Measurements from ENCODE around the gene POU3F3.

POU3F3 gene

GRCh38 chr2:104878863-104879512 lies 25.1 kb downstream of the POU3F3 start:
- Histone ChIP-seq H3K9ac (no peak overlapping the region), H3K4me1 (no peaks in the 10 kb centered on the region), H3K36me3 (ENCODE audit: control insufficient read depth, insufficient read depth, low read length) (no peaks in the 10 kb centered on the region), H3K4me3 (ENCODE audit: low read depth, low read length) (no peak overlapping the region), H3K27ac (no peak overlapping the region), H3K27me3 (ENCODE audit: control insufficient read depth, insufficient read depth, low read length) (no peaks in the 10 kb centered on the region), H2AFZ (no peak overlapping the region), H3K4me2 (ENCODE audit: low read length) (no peak overlapping the region), H3K9me3 (ENCODE audit: control insufficient read depth, low read length) (no peaks in the 10 kb centered on the region), H3K79me2 (no peaks in the 10 kb centered on the region)
- TF ChIP-seq CTCF (IDR thresholded peaks at IDR 0.05): no peak

DNA sequence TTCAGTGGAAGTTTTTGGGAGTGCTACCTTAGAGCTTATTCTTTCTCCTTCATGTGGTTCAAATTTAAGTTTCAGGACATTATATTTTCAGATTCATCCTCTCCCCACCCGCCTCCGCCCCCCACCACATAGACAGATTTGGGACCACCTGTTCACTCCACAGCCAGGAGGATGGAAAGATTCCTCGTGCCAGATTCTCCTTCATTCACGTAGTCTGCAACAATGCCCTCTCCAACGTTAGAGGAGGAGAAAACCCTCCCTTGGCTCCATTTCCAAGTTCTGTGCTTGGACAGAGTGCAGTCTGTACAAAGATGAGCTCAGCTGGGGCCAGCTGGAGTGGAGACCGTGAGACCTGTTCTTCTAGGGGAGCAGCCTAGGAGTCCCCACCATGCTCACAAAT lies 26.2 kb downstream of the POU3F3 start:
- no peaks in the 10 kb centered on the region for H3K27me3 ChIP-seq (ENCODE audit: control insufficient read depth, insufficient read depth, low read length)
- no peak overlapping the region for H2AFZ ChIP-seq
- no peak overlapping the region for H3K9ac ChIP-seq
- no peaks in the 10 kb centered on the region for H3K79me2 ChIP-seq
- no peaks in the 10 kb centered on the region for H3K9me3 ChIP-seq (ENCODE audit: control insufficient read depth, low read length)
- no peaks in the 10 kb centered on the region for H3K36me3 ChIP-seq (ENCODE audit: control insufficient read depth, insufficient read depth, low read length)
- no peak overlapping the region for H3K4me3 ChIP-seq (ENCODE audit: low read depth, low read length)
- TF ChIP-seq CTCF (IDR thresholded peaks at IDR 0.05): no peak
- no peaks in the 10 kb centered on the region for H3K4me1 ChIP-seq
- H3K27ac ChIP-seq: no peak overlapping the region
- no peak overlapping the region for H3K4me2 ChIP-seq (ENCODE audit: low read length)

DNA sequence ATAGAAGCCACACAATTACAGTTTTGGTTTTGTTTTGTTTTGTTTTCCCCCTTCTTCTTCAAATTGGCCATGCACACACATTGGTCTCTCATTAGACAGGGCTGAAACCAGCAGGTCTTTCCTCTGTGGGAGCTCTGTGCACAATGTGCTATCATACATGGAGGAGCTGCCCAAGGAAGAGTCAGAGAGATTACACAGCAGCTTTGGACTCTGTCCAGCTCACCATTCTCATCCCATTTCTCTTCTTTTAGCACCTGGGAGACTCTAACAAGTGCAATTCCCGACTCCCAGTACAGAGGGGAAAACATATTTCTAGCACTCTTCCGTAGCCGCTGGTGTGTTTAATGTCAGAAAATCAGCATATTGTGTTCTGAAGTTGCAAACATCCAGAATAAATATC lies 29.4 kb downstream of the POU3F3 start:
- Histone ChIP-seq H3K27ac (no peak overlapping the region), H3K79me2 (no peaks in the 10 kb centered on the region), H3K36me3 (ENCODE audit: control insufficient read depth, insufficient read depth, low read length) (no peaks in the 10 kb centered on the region), H3K4me1 (no peaks in the 10 kb centered on the region), H3K4me3 (ENCODE audit: low read depth, low read length) (no peak overlapping the region), H3K4me2 (ENCODE audit: low read length) (no peak overlapping the region), H3K9ac (no peak overlapping the region), H2AFZ (no peak overlapping the region), H3K9me3 (ENCODE audit: control insufficient read depth, low read length) (no peaks in the 10 kb centered on the region), H3K27me3 (ENCODE audit: control insufficient read depth, insufficient read depth, low read length) (no peaks in the 10 kb centered on the region)
- no peak for TF ChIP-seq CTCF (IDR thresholded peaks at IDR 0.05)

DNA sequence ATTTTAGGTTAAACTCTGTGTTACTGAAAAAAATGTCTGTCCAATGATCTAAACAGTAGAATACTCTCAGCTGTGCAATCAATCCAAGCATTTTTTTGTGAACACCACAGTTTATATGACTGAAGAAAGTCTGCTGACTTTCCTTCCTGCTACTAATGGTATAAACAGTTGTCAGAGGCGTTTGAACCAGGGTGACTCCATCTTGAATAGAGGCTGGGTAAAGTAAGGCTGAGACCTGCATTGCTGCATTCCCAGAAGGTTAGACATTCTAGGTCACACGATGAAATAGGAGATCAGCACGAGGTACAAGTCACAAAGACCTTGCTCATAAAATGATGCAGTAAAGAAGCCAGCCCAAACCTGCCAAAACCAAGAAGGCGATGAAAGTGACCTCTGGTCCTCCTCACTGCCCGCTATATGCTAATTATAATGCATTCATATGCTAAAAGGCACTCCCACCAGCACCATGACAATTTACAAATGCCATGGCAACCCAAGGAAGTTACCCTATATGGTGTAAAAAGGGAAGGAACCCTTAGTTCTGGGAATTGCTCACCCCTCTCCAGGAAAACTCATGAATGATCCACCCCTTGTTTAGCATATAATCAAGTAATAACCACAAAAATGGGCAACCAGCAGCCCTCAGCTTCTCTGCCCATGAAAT lies 31.3 kb downstream of the POU3F3 start:
- Histone ChIP-seq H3K27ac (no peak overlapping the region), H3K27me3 (ENCODE audit: control insufficient read depth, insufficient read depth, low read length) (no peaks in the 10 kb centered on the region), H3K4me1 (no peaks in the 10 kb centered on the region), H3K9ac (no peak overlapping the region), H2AFZ (no peak overlapping the region), H3K4me3 (ENCODE audit: low read depth, low read length) (no peak overlapping the region), H3K79me2 (no peaks in the 10 kb centered on the region), H3K4me2 (ENCODE audit: low read length) (no peak overlapping the region), H3K9me3 (ENCODE audit: control insufficient read depth, low read length) (no peaks in the 10 kb centered on the region), H3K36me3 (ENCODE audit: control insufficient read depth, insufficient read depth, low read length) (no peaks in the 10 kb centered on the region)
- no peak for TF ChIP-seq CTCF (IDR thresholded peaks at IDR 0.05)

DNA sequence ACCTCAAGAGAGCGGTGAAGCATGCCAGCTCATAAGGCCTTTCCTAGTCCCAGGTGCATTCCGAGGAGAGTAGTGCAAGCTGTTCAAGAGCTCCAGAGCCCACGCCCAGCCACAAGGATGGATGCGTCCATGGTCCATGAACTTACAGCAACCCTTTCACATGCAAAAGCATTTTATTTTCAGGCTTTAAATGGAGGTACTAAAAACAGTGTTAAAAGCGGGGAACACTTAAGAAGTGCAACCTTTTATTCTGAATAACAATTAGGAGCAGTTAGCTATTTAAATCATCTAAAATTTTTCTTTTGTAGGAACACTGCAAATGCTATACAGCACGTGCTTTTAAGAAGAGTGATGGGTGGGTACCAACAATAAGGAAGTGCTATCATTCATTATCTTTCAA lies 33.8 kb downstream of the POU3F3 start:
- TF ChIP-seq CTCF (IDR thresholded peaks at IDR 0.05): no peak
- H3K9ac ChIP-seq: no peak overlapping the region
- H3K4me1 ChIP-seq: no peaks in the 10 kb centered on the region
- no peak overlapping the region for H3K4me2 ChIP-seq (ENCODE audit: low read length)
- H3K27ac ChIP-seq: no peak overlapping the region
- no peaks in the 10 kb centered on the region for H3K36me3 ChIP-seq (ENCODE audit: control insufficient read depth, insufficient read depth, low read length)
- H3K4me3 ChIP-seq (ENCODE audit: low read depth, low read length): no peak overlapping the region
- H3K27me3 ChIP-seq (ENCODE audit: control insufficient read depth, insufficient read depth, low read length): no peaks in the 10 kb centered on the region
- H3K9me3 ChIP-seq (ENCODE audit: control insufficient read depth, low read length): no peaks in the 10 kb centered on the region
- no peaks in the 10 kb centered on the region for H3K79me2 ChIP-seq
- no peak overlapping the region for H2AFZ ChIP-seq

Measured in parathyroid adenoma (tissue), 2 donors.